ENCODE data around the gene APMAP.

Gene APMAP

GRCh38 chr20:24992487-24993205 is at the start of gene APMAP:
Gene APMAP, minus strand, starts transcription at chr20:24992751. Its CDS starts 63 bp downstream, at chr20:24992688.
- peak; percentile 83 to 94 for DNase-seq

GRCh38 chr20:25041813-25042530 is 49.4 kb upstream of the APMAP start:
- no peak for DNase-seq

- DNase-seq = no peak
Measured at GRCh38 chr20:25040438-25040831, 47.9 kb upstream of the APMAP start.

- no peak for DNase-seq
Measured at GRCh38 chr20:25039697-25040437, 47.3 kb upstream of the APMAP start.

- DNase-seq = no peak
Measured at GRCh38 chr20:25038591-25039015, 46.1 kb upstream of the APMAP start.

- DNase-seq = no peak
Measured at GRCh38 chr20:25038103-25038410, 45.5 kb upstream of the APMAP start.

GRCh38 chr20:25037288-25038102 is 44.9 kb upstream of the APMAP start:
- DNase-seq = no peak

- peak; percentile 50 to 59 for DNase-seq
Measured at GRCh38 chr20:25036331-25036936, 43.9 kb upstream of the APMAP start.

GRCh38 chr20:25035921-25036320 is 43.4 kb upstream of the APMAP start:
- DNase-seq = peak; percentile 51 to 64

- no peak for DNase-seq
Measured at GRCh38 chr20:25033924-25034300, 41.4 kb upstream of the APMAP start.

GRCh38 chr20:25033265-25033923 is 40.8 kb upstream of the APMAP start:
- DNase-seq = no peak

GRCh38 chr20:25032478-25033264 is 40.1 kb upstream of the APMAP start:
- no peak for DNase-seq

GRCh38 chr20:25032065-25032477 is 39.5 kb upstream of the APMAP start:
- DNase-seq = no peak

GRCh38 chr20:25031241-25031640 is 38.7 kb upstream of the APMAP start:
- DNase-seq = no peak

GRCh38 chr20:25030649-25031207 is 38.2 kb upstream of the APMAP start:
- no peak for DNase-seq

GRCh38 chr20:25030007-25030648 is 37.6 kb upstream of the APMAP start:
- DNase-seq = no peak

- DNase-seq = peak; percentile 6 to 21
Measured at GRCh38 chr20:25025986-25026605, 33.5 kb upstream of the APMAP start.

GRCh38 chr20:25025091-25025861 is 32.7 kb upstream of the APMAP start:
- DNase-seq = no peak

GRCh38 chr20:25024171-25024570 is 31.6 kb upstream of the APMAP start:
- DNase-seq = no peak
